Measurements from ENCODE around the gene TMF1. TPM values are rescaled to one million over a fixed set of nuclear protein-coding genes. Genes with fewer than 3 reads are reported as not detected.

Gene TMF1
- total RNA-seq, 1 donor from 2014 or later, result 18.8 TPM

DNA sequence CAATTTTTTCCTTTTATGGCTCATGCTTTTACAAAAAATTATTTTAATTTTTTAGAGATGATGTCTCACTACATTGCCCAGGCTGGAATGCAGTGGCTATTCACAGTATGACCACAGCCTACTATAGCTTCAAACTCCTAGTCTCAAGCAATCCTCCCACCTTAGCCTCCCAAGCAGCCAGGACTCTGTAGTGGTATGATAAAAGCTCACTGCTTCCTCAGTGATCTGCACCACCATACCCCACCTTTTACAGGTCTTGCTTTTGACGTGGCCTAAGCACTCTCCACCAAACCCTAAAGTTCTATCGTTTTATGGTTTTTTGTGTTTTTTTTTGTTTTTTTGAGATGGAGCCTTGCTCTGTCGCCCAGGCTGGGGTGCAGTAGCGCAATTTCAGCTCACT, 14.0 kb upstream of the TMF1 start:
- no peaks in the 10 kb centered on the region for H3K36me3 Mint-ChIP-seq (ENCODE audit: unreplicated experiment)
- H3K27me3 Mint-ChIP-seq (ENCODE audit: unreplicated experiment), result no peaks in the 10 kb centered on the region
- H3K27ac Mint-ChIP-seq (ENCODE audit: unreplicated experiment), result no peak overlapping the region
- DNase-seq, result no peak
- no peaks in the 10 kb centered on the region for H3K9me3 Mint-ChIP-seq (ENCODE audit: unreplicated experiment)
- TF ChIP-seq, protein P1, sequence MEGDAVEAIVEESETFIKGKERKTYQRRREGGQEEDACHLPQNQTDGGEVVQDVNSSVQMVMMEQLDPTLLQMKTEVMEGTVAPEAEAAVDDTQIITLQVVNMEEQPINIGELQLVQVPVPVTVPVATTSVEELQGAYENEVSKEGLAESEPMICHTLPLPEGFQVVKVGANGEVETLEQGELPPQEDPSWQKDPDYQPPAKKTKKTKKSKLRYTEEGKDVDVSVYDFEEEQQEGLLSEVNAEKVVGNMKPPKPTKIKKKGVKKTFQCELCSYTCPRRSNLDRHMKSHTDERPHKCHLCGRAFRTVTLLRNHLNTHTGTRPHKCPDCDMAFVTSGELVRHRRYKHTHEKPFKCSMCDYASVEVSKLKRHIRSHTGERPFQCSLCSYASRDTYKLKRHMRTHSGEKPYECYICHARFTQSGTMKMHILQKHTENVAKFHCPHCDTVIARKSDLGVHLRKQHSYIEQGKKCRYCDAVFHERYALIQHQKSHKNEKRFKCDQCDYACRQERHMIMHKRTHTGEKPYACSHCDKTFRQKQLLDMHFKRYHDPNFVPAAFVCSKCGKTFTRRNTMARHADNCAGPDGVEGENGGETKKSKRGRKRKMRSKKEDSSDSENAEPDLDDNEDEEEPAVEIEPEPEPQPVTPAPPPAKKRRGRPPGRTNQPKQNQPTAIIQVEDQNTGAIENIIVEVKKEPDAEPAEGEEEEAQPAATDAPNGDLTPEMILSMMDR (IDR thresholded peaks at IDR 0.05; ENCODE audit: partially characterized antibody, unreplicated experiment), result no peak
- H3K4me1 Mint-ChIP-seq (ENCODE audit: low read depth, unreplicated experiment), result no peaks in the 10 kb centered on the region
- H3K4me3 Mint-ChIP-seq (ENCODE audit: unreplicated experiment), result no peak overlapping the region

DNA sequence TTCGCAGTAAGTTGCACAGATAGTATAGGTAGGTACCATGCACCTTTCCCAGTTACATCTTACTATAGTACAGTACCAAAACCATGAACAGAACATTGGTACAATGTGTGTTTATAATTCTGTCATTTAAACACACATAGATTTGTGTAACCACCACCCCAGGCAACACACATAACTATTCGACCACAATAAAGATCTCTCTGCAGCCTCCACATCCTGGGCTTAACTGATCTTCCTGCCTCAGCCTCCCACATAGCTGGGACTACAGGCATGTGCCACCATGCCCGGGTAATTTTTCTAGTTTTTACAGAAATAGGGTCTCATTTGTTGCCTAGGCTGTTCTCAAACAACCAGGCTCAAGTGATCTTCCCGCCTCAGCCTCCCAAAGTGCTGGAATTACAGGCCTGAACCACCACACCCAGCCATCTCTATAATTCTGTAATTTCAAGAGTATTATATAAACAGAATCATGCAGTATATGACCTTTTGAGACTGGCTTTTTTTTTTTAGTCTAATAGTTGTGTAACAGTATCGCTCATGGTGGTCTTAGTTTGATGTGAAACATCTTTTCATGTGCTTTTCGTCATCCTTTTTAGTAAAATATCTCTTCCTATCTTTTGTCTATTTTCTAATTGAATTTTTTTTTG, 13.3 kb upstream of the TMF1 start:
- TF ChIP-seq, protein P1 (IDR thresholded peaks at IDR 0.05; ENCODE audit: partially characterized antibody, unreplicated experiment), result no peak
- Mint-ChIP-seq H3K4me3 (ENCODE audit: unreplicated experiment) (no peak overlapping the region), H3K27ac (ENCODE audit: unreplicated experiment) (no peak overlapping the region), H3K36me3 (ENCODE audit: unreplicated experiment) (no peaks in the 10 kb centered on the region), H3K4me1 (ENCODE audit: low read depth, unreplicated experiment) (no peaks in the 10 kb centered on the region), H3K27me3 (ENCODE audit: unreplicated experiment) (no peaks in the 10 kb centered on the region), H3K9me3 (ENCODE audit: unreplicated experiment) (no peaks in the 10 kb centered on the region)
- no peak for DNase-seq

DNA sequence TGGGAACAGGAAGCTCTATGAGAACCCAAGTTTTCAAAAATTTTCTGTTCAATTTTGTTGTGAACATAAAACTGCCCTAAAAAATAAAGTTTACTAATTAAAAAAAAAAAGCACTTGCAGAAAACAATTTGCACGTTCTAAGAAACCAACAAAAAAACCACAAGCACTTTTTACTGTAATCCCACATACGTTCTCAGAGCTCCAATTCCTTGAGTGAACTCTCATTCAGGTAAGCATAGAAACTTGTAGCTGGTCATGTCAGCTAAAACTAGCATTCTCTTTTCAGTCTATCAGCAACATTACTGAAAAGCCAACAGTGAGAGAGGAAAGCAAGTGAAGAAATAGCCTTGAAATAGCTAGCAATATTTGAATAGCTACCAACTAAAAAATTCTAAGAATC, 11.5 kb upstream of the TMF1 start:
- Mint-ChIP-seq H3K27ac (ENCODE audit: unreplicated experiment) (no peak overlapping the region), H3K36me3 (ENCODE audit: unreplicated experiment) (peaks cover 9% of the 10 kb centered on the region), H3K4me3 (ENCODE audit: unreplicated experiment) (no peak overlapping the region), H3K9me3 (ENCODE audit: unreplicated experiment) (no peaks in the 10 kb centered on the region), H3K4me1 (ENCODE audit: low read depth, unreplicated experiment) (no peaks in the 10 kb centered on the region), H3K27me3 (ENCODE audit: unreplicated experiment) (no peaks in the 10 kb centered on the region)
- no peak for DNase-seq
- TF ChIP-seq, protein P1 (IDR thresholded peaks at IDR 0.05; ENCODE audit: partially characterized antibody, unreplicated experiment), result no peak

DNA sequence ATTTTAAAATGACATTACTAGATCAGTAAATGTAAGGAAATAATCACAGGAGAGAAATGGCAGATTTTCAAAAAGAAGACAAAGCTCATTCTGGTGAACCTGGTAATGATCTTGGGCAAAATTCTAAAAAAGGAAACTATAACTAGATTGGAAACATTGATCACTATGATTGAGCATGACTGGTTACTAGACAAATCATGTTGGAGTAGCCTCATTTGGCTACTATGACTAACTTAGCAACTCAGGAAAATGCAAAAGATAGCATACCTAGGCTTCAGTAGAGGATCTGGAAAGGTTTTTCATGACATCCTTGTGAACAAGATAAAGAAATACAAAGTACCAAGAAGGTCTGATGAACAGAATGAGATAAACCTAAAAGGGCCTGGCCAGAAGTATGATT, 7.6 kb upstream of the TMF1 start:
- TF ChIP-seq, protein P1 (IDR thresholded peaks at IDR 0.05; ENCODE audit: partially characterized antibody, unreplicated experiment), result no peak
- Mint-ChIP-seq H3K4me3 (ENCODE audit: unreplicated experiment) (no peak overlapping the region), H3K36me3 (ENCODE audit: unreplicated experiment) (peaks cover 9% of the 10 kb centered on the region), H3K27me3 (ENCODE audit: unreplicated experiment) (no peaks in the 10 kb centered on the region), H3K9me3 (ENCODE audit: unreplicated experiment) (no peaks in the 10 kb centered on the region), H3K27ac (ENCODE audit: unreplicated experiment) (no peak overlapping the region), H3K4me1 (ENCODE audit: low read depth, unreplicated experiment) (no peaks in the 10 kb centered on the region)
- DNase-seq, result no peak

DNA sequence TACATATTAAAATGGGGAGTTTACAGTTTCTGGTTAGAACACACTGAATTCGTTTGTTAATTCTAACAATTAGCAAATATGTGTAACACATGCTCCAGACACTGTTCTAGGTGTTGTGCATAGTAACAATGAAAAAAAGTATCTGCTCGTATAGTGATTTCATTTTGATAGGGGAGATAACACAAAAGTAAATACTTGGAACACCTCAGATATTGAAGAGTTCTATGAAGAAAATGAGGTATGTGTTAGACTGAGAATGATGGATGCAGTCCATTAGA, 6.8 kb upstream of the TMF1 start:
- Mint-ChIP-seq H3K4me3 (ENCODE audit: unreplicated experiment) (no peak overlapping the region), H3K36me3 (ENCODE audit: unreplicated experiment) (peaks cover 9% of the 10 kb centered on the region), H3K4me1 (ENCODE audit: low read depth, unreplicated experiment) (no peaks in the 10 kb centered on the region), H3K9me3 (ENCODE audit: unreplicated experiment) (no peaks in the 10 kb centered on the region), H3K27me3 (ENCODE audit: unreplicated experiment) (no peaks in the 10 kb centered on the region), H3K27ac (ENCODE audit: unreplicated experiment) (no peak overlapping the region)
- TF ChIP-seq, protein P1 (IDR thresholded peaks at IDR 0.05; ENCODE audit: partially characterized antibody, unreplicated experiment), result no peak
- no peak for DNase-seq
